Peyer's patch (tissue), 4 donors: ENCODE measurements around the gene HP. TPM values are rescaled to one million over a fixed set of nuclear protein-coding genes. Genes with fewer than 3 reads are reported as not detected.

Source experiments
- DNase-seq, 3 donors: peaks; one replicate each; pipeline ENCODE4 v3.0.0-alpha.2; 2017 to 2019
- H3K27ac ChIP-seq, 4 donors: fragments of 200-600 bp; sonication (generic); one replicate each; pipeline ENCODE4 v1.5.1; 2016 to 2019
- H3K27me3 ChIP-seq, 2 donors: fragments of 200-600 bp; sonication (generic); one replicate each; pipeline ENCODE4 v1.5.1; 2019
- H3K36me3 ChIP-seq, 3 donors: fragments of 200-600 bp; sonication (generic); one replicate each; pipeline ENCODE4 v1.5.1; 2016 to 2019
- H3K4me1 ChIP-seq, 4 donors: fragments of 200-600 bp; sonication (generic); one replicate each; pipeline ENCODE4 v1.5.1; 2016 to 2019
- H3K4me3 ChIP-seq, 4 donors: fragments of 200-600 bp; sonication (generic); 1 replicate in 3 of 4; 2 replicates in 1 of 4; pipeline ENCODE4 v1.5.1; 2016 to 2019; ENCODE audit warnings: mild to moderate bottlenecking in 1 of 4
- H3K9me3 ChIP-seq, 4 donors: fragments of 200-600 bp; sonication (generic); one replicate each; pipeline ENCODE4 v1.5.1; 2016 to 2019; ENCODE audit warnings: mild to moderate bottlenecking in 1 of 4
- CTCF ChIP-seq, 6 experiments: fragments of 450-650 bp in 4 of 6; fragments of 200-600 bp in 2 of 6; sonication (generic) in 1 of 6; IDR thresholded peaks; one replicate each; pipeline ENCODE4 v1.5.1; 2017 to 2019; ENCODE audit warnings: antibody characterized with exemption in 6 of 6, mild to moderate bottlenecking in 3 of 6, moderate library complexity in 1 of 6
- POLR2A ChIP-seq, 2 donors: fragments of 450-650 bp; IDR thresholded peaks; one replicate each; pipeline ENCODE4 v1.5.1; 2017; ENCODE audit warnings: antibody characterized with exemption in 2 of 2, mild to moderate bottlenecking in 2 of 2, moderate library complexity in 2 of 2
- total RNA-seq, 4 donors: library from RNA; depleted of rRNA; stranded (reverse); fragments of >200 nt; gene quantifications; one replicate each; pipeline ENCODE4 v1.1.0, GENCODE V29; 2016

HP gene
- total RNA-seq, 4 donors from 2014 or later: not detected

GRCh38 chr16:72022127-72022526 is 32.2 kb upstream of the HP start:
- Histone ChIP-seq H3K4me3 (no peak overlapping the region), H3K36me3 (peaks cover 0 to 36% (median 0%) of the 10 kb centered on the region in 3 donors), H3K9me3 (no peaks in the 10 kb centered on the region), H3K27me3 (no peaks in the 10 kb centered on the region), H3K4me1 (no peaks in the 10 kb centered on the region), H3K27ac (no peak overlapping the region)
- TF ChIP-seq CTCF (IDR thresholded peaks at IDR 0.05) (no peak), POLR2A (IDR thresholded peaks at IDR 0.05) (no peak)
- DNase-seq: no peak

GRCh38 chr16:72023962-72024361 is 30.3 kb upstream of the HP start:
- Histone ChIP-seq H3K9me3 (no peaks in the 10 kb centered on the region), H3K36me3 (peaks cover 0 to 22% (median 0%) of the 10 kb centered on the region in 3 donors), H3K4me1 (no peaks in the 10 kb centered on the region), H3K4me3 (no peak overlapping the region), H3K27ac (no peak overlapping the region), H3K27me3 (no peaks in the 10 kb centered on the region)
- DNase-seq: no peak
- TF ChIP-seq CTCF (IDR thresholded peaks at IDR 0.05) (no peak), POLR2A (IDR thresholded peaks at IDR 0.05) (no peak)

GRCh38 chr16:72024862-72025382 is 29.4 kb upstream of the HP start:
- Histone ChIP-seq H3K4me1 (no peaks in the 10 kb centered on the region), H3K4me3 (no peak overlapping the region), H3K9me3 (no peaks in the 10 kb centered on the region), H3K27ac (no peak overlapping the region), H3K27me3 (no peaks in the 10 kb centered on the region), H3K36me3 (peaks cover 0 to 19% (median 0%) of the 10 kb centered on the region in 3 donors)
- TF ChIP-seq CTCF (IDR thresholded peaks at IDR 0.05) (no peak), POLR2A (IDR thresholded peaks at IDR 0.05) (no peak)
- no peak for DNase-seq

- H3K4me3 ChIP-seq: no peak overlapping the region
- H3K36me3 ChIP-seq: peaks cover 0 to 19% (median 0%) of the 10 kb centered on the region in 3 donors
- no peak for DNase-seq
- H3K27me3 ChIP-seq: no peaks in the 10 kb centered on the region
- no peak for TF ChIP-seq CTCF (IDR thresholded peaks at IDR 0.05)
- no peak for TF ChIP-seq POLR2A (IDR thresholded peaks at IDR 0.05)
- no peak overlapping the region for H3K27ac ChIP-seq
- no peaks in the 10 kb centered on the region for H3K4me1 ChIP-seq
- no peaks in the 10 kb centered on the region for H3K9me3 ChIP-seq
Observed at GRCh38 chr16:72025404-72026114, 28.7 kb upstream of the HP start.

- no peak for TF ChIP-seq POLR2A (IDR thresholded peaks at IDR 0.05)
- no peak for TF ChIP-seq CTCF (IDR thresholded peaks at IDR 0.05)
Observed at GRCh38 chr16:72027669-72028378, 26.5 kb upstream of the HP start.

More at GRCh38 chr16:72027669-72028378, 26.5 kb upstream of the HP start:
- Histone ChIP-seq H3K27ac (no peak overlapping the region), H3K9me3 (no peaks in the 10 kb centered on the region), H3K27me3 (no peaks in the 10 kb centered on the region), H3K4me1 (no peaks in the 10 kb centered on the region), H3K4me3 (no peak overlapping the region), H3K36me3 (peaks cover 0 to 3% (median 0%) of the 10 kb centered on the region in 3 donors)
- DNase-seq: no peak
